Upper lobe of left lung (tissue), 4 donors: Measurements from ENCODE around the gene ARNT2.

Experiments
- POLR2A ChIP-seq, 4 donors: fragments of 450-650 bp; IDR thresholded peaks; one replicate each; pipeline ENCODE4 v1.5.1; 2016 to 2017; ENCODE audit warnings: antibody characterized with exemption in 4 of 4, mild to moderate bottlenecking in 2 of 4
- TF ChIP-seq, protein P1 (sequence below), 6 experiments: fragments of 450-650 bp in 4 of 6; fragments of 200-600 bp in 2 of 6; sonication (generic) in 2 of 6; IDR thresholded peaks; one replicate each; pipeline ENCODE4 v1.5.1; 2016 to 2019; ENCODE audit warnings: antibody characterized with exemption in 6 of 6

GRCh38 chr15:80612118-80612823, 208.1 kb downstream of the ARNT2 start:
- no peak for TF ChIP-seq POLR2A (IDR thresholded peaks at IDR 0.05)
- TF ChIP-seq, protein P1, sequence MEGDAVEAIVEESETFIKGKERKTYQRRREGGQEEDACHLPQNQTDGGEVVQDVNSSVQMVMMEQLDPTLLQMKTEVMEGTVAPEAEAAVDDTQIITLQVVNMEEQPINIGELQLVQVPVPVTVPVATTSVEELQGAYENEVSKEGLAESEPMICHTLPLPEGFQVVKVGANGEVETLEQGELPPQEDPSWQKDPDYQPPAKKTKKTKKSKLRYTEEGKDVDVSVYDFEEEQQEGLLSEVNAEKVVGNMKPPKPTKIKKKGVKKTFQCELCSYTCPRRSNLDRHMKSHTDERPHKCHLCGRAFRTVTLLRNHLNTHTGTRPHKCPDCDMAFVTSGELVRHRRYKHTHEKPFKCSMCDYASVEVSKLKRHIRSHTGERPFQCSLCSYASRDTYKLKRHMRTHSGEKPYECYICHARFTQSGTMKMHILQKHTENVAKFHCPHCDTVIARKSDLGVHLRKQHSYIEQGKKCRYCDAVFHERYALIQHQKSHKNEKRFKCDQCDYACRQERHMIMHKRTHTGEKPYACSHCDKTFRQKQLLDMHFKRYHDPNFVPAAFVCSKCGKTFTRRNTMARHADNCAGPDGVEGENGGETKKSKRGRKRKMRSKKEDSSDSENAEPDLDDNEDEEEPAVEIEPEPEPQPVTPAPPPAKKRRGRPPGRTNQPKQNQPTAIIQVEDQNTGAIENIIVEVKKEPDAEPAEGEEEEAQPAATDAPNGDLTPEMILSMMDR (IDR thresholded peaks at IDR 0.05), result no peak
